ENCODE results near the gene IL11RA. TPM values are rescaled to one million over a fixed set of nuclear protein-coding genes. Genes with fewer than 3 reads are reported as not detected.
A peak's percentile ranks its signal among the peaks of the same experiment; 100 is the strongest.
"Not testable (repeated sequence)": the region's sequence is repeated elsewhere in the genome, so short reads cannot be mapped to it uniquely, and the experiment has no call there.

The IL11RA gene
- total RNA-seq, 1 donor from 2014 or later = 25.7 TPM

- Histone ChIP-seq H3K27ac (peak overlapping the region; percentile 88), H3K4me3 (peak overlapping the region; percentile 88), H3K4me1 (peaks cover 30% of the 10 kb centered on the region), H3K36me3 (peaks cover 6% of the 10 kb centered on the region), H3K27me3 (ENCODE audit: low read depth) (no peaks in the 10 kb centered on the region), H3K9me3 (no peaks in the 10 kb centered on the region)
- no peak for ATAC-seq
- no peak for TF ChIP-seq CTCF (IDR thresholded peaks at IDR 0.05)
- no peak for DNase-seq
- intact Hi-C loops (cut with DNase I) = no loop called here
These were observed 13.9 kb upstream of the IL11RA start for GRCh38 chr9:34638138-34638445.

- H3K36me3 ChIP-seq; H3K4me3 ChIP-seq; H3K9me3 ChIP-seq; H3K27ac ChIP-seq; DNase-seq; ATAC-seq; intact Hi-C loops (cut with DNase I); H3K27me3 ChIP-seq (ENCODE audit: low read depth): not testable (repeated sequence)
- H3K4me1 ChIP-seq = peaks cover 30% of the 10 kb centered on the region
These were observed 12.7 kb upstream of the IL11RA start for GRCh38 chr9:34639322-34639721.

DNA sequence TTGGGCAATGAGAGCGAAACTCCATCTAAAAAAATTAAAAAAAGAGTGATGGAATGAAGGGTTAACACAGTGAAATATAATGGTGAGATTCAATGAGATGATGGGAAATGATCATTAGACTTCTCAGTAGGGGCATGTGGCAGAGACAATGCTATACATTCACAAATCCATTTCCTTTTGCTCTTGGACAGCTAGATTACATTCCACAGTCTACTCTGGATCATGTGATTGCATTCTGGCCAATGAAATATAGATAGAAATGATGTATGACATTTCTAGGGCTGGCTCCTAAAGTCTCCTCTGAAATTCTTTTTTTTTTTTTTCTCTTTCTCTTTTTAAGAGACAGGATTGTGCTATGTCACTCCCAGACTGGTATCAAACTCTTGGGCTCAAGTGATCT, 9.3 kb upstream of the IL11RA start:
- DNase-seq (no peak), ATAC-seq (no peak)
- H3K9me3 ChIP-seq = no peaks in the 10 kb centered on the region
- no peak overlapping the region for H3K27ac ChIP-seq
- H3K4me1 ChIP-seq = peaks cover 20% of the 10 kb centered on the region
- no peak for TF ChIP-seq CTCF (IDR thresholded peaks at IDR 0.05)
- no peaks in the 10 kb centered on the region for H3K27me3 ChIP-seq (ENCODE audit: low read depth)
- H3K4me3 ChIP-seq = no peak overlapping the region
- intact Hi-C loops (cut with DNase I) = no loop called here
- no peaks in the 10 kb centered on the region for H3K36me3 ChIP-seq

DNA sequence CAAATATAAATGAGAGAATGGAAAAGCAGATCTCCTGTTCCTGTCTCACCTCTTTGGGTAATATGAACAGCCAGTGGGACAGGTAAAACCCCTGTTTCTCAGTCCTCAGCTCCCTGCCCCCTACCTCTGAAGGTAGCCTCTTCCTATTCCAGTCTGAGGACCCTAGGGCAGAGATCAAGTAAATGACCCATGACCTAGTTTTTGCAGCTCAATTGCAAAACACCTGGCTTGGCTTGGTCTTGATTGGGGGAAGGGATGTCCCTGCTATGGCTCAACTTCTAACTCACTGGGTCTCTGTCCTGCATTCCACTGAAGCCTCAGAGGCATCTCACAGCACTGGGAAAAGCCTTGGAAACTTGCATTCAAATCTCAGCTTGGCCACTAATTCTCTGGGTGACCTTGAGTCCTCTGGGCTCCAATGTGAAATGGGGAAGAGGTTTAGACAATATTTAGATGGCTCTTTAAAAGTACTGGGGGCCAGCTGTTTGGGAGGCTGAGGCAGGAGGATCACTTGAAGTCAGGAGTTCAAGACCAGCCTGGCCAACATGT, 7.1 kb upstream of the IL11RA start:
- H3K4me3 ChIP-seq = no peak overlapping the region
- intact Hi-C loops (cut with DNase I) = no loop called here
- no peak overlapping the region for H3K27ac ChIP-seq
- no peak for TF ChIP-seq CTCF (IDR thresholded peaks at IDR 0.05)
- H3K4me1 ChIP-seq = peaks cover 17% of the 10 kb centered on the region
- no peaks in the 10 kb centered on the region for H3K9me3 ChIP-seq
- no peaks in the 10 kb centered on the region for H3K27me3 ChIP-seq (ENCODE audit: low read depth)
- ATAC-seq (no peak), DNase-seq (no peak)
- H3K36me3 ChIP-seq = peaks cover 18% of the 10 kb centered on the region

DNA sequence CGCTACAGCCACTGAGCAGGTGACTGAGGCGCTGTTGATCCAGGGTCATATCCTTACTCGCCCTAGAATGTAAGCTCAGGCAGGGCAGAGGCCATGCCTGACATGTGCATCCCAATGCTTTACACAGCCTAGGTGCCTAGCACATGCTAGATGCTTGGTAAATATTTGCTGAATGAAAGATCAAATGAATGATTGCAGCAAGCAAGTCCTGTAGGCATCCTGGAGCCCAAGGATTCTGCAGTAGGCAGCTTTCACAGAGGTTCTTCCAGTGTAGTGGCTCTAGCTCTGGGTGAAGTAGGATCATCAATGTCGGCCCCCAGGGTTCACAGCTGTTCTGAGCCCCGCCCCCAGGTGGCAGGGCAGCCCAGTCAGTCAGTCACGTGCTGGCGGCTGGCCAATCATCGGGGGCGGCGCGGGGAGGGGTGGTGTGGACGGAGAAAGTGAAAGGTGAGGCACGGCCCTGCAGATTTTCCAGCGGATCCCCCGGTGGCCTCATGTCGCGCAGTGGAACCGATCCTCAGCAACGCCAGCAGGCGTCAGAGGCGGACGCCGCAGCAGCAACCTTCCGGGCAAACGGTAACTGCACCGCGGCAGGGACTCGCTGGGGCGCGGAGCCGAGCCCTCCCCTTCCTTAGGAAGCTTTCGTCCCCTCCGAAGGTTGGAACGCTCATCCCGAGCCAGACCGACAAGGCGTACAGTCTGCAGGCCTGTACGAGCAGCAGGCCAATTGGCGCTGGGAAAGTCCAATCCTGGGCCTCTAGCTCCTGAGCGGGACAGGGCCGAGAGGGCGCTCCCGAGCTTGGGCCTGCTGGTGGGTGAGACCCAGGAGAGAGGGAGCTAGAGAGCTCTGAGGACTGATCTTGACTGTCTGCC, 5.5 kb upstream of the IL11RA start, which contains the start of gene GALT:
GALT (plus strand) TSS at position 465 of the 873 bp plus-strand sequence; CDS start at position 495, 30 bp downstream.
- DNase-seq (peak; percentile 97), ATAC-seq (peak; percentile 96 to 97)
- peak; percentile 52 for TF ChIP-seq CTCF (IDR thresholded peaks at IDR 0.05)
- intact Hi-C loops (cut with DNase I) = no loop called here
- Histone ChIP-seq H3K9me3 (no peaks in the 10 kb centered on the region), H3K4me1 (peaks cover 25% of the 10 kb centered on the region), H3K27me3 (ENCODE audit: low read depth) (no peaks in the 10 kb centered on the region), H3K4me3 (peak within 1 kb of the TSS; percentile 92), H3K27ac (peak within 1 kb of the TSS; percentile 91), H3K36me3 (peaks cover 29% of the 10 kb centered on the region)

- ATAC-seq (peak in 1 of 2 donors; percentile 13), DNase-seq (no peak)
- peaks cover 29% of the 10 kb centered on the region for H3K4me1 ChIP-seq
- H3K27me3 ChIP-seq (ENCODE audit: low read depth) = no peaks in the 10 kb centered on the region
- peaks cover 29% of the 10 kb centered on the region for H3K36me3 ChIP-seq
- TF ChIP-seq CTCF (IDR thresholded peaks at IDR 0.05) = no peak
- peak overlapping the region; percentile 92 for H3K4me3 ChIP-seq
- no peaks in the 10 kb centered on the region for H3K9me3 ChIP-seq
- peak overlapping the region; percentile 91 for H3K27ac ChIP-seq
- intact Hi-C loops (cut with DNase I) = no loop called here
These were observed 4.9 kb upstream of the IL11RA start for GRCh38 chr9:34647084-34647403.

All from lower lobe of right lung (tissue), 2 donors.